K562 (cell line): ENCODE data around the gene SCARB2. TPM values are rescaled to one million over a fixed set of nuclear protein-coding genes. Genes with fewer than 3 reads are reported as not detected.

Experiments used
- CEBPB ChIP-seq: fragments of 450-650 bp; IDR thresholded peaks from 2 replicates; pipeline ENCODE4 v1.6.1; 2016; ENCODE audit warnings: missing genetic modification characterization, missing compliant biosample characterization
- L3MBTL2 ChIP-seq: fragments of 450-650 bp; IDR thresholded peaks from 2 replicates; pipeline ENCODE4 v1.6.1; 2016; ENCODE audit warnings: mild to moderate bottlenecking, moderate library complexity
- MCM5 ChIP-seq: fragments of 450-650 bp; IDR thresholded peaks from 2 replicates; pipeline ENCODE4 v1.6.1; 2016; ENCODE audit warnings: low read depth
- NBN ChIP-seq: fragments of 450-650 bp; IDR thresholded peaks from 2 replicates; pipeline ENCODE4 v1.6.1; 2016; ENCODE audit warnings: low read depth, mild to moderate bottlenecking
- NR2F6 ChIP-seq: fragments of 450-650 bp; formaldehyde crosslinking; IDR thresholded peaks from 2 replicates; pipeline ENCODE4 v1.4.0; 2020; ENCODE audit warnings: mild to moderate bottlenecking
- POLR2AphosphoS5 ChIP-seq: IDR thresholded peaks from 2 replicates; pipeline ENCODE4 v1.6.1; 2011; ENCODE audit warnings: mild to moderate bottlenecking, low read depth, low read length, moderate library complexity; ENCODE audit not compliant: control insufficient read depth, insufficient read depth
- RBM22 ChIP-seq: fragments of 200-400 bp; formaldehyde crosslinking; IDR thresholded peaks from 2 replicates; pipeline ENCODE4 v1.6.1; 2018; ENCODE audit warnings: low read length, low read depth; ENCODE audit not compliant: poor library complexity, severe bottlenecking
- TFAM ChIP-seq: fragments of 250-450 bp; sonication (Bioruptor Pico); conservative IDR thresholded peaks from 2 replicates; pipeline ENCODE4 v1.5.0; 2021; ENCODE audit warnings: mild to moderate bottlenecking, moderate library complexity
- polyA plus RNA-seq, 8 experiments: library from polyadenylated mRNA; depleted of rRNA in 4 of 8; stranded (reverse) in 5 of 8; unstranded in 3 of 8; fragments of >200 nt; fragmentation: Nextera tagmentation in 2 of 8; fragmentation: Illumina TruSeq in 1 of 8; extraction: Ambion mirVana in 2 of 8; extraction: Trizol in 1 of 8; gene quantifications; 2 replicates each; pipeline versions ENCODE4 v1.2.1 to v1.2.3, GENCODE V29; 2011 to 2014; ENCODE audit warnings: inconsistent platforms in 1 of 8, missing spikeins in 1 of 8
- total RNA-seq, 7 experiments: library from RNA; depleted of rRNA in 6 of 7; stranded (reverse); fragments of >200 nt in 6 of 7; fragmentation: Illumina TruSeq in 2 of 7; extraction: Trizol in 2 of 7; gene quantifications; 2 replicates each; pipeline versions ENCODE4 v1.2.1 to v1.2.3, GENCODE V29; 2011 to 2021; ENCODE audit warnings: low replicate concordance in 1 of 7
- TF ChIP-seq, protein P1 (sequence below): sonication (generic); formaldehyde crosslinking; IDR thresholded peaks from 2 replicates; pipeline ENCODE4 v1.8.1; 2023; ENCODE audit warnings: mild to moderate bottlenecking, missing genetic modification reagents
- TF ChIP-seq, protein P2 (sequence below): IDR thresholded peaks from 2 replicates; pipeline ENCODE4 v1.6.1; 2012; ENCODE audit warnings: low read depth, low read length, improper control_type of control experiment, borderline replicate concordance
- TF ChIP-seq, protein P3 (sequence below): fragments of 250-450 bp; sonication (Bioruptor Pico); IDR thresholded peaks from 2 replicates; pipeline ENCODE4 v1.4.0; 2020
- TF ChIP-seq, protein P4 (sequence below): sonication (generic); formaldehyde crosslinking; IDR thresholded peaks from 2 replicates; pipeline ENCODE4 v1.8.0; 2022; ENCODE audit warnings: mild to moderate bottlenecking, missing genetic modification reagents, borderline replicate concordance
- TF ChIP-seq, protein P5 (sequence below): fragments of 450-650 bp; IDR thresholded peaks from 2 replicates; pipeline ENCODE4 v1.7.0; 2016; ENCODE audit warnings: borderline replicate concordance

SCARB2 gene
- total and polyA plus RNA-seq, 9 of the 15 experiments (the other 6 are each of a cell fraction or from before 2014, with no cell fraction given), result 6.1 to 25.8 (median 17.8) TPM

DNA sequence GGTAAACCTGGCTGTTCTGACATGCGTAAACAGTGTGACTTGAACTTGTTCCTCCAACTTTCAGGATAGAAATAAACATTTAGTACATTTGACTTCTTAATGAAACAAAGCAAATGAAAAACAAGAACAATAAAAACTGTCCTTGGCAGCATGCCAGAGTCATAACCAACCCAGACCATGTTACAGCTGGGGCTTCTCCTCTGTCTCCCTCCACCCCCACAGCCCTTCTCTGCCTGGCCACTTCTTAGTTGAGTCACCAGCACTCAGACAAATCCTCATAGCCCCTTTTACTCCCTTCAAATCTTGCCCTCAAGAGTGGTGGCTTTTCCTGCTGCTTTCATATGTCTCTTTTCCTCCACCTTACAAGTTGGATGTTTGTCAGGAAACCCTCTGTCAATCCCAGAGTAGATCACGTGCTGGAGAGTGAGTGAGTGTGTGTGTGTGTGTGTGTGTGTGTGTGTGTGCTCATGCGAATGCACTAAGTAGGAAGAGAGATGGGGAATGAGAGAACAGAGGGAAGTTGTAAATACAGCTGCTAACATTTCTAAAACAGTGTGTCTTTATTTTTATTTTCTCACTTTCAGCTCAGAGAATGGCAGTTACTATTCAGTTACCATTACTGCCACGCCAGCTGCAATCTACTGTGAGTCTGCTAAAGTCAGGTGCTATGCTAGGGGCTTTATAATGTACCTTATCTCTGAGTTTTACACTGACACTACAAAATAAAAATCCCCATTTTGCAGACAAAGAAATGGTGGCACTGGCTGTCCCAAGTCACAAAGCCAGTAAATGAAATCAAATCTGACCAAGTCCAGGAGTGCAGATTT is 15.0 kb downstream of the SCARB2 start (continued):
- TF ChIP-seq, protein P1, sequence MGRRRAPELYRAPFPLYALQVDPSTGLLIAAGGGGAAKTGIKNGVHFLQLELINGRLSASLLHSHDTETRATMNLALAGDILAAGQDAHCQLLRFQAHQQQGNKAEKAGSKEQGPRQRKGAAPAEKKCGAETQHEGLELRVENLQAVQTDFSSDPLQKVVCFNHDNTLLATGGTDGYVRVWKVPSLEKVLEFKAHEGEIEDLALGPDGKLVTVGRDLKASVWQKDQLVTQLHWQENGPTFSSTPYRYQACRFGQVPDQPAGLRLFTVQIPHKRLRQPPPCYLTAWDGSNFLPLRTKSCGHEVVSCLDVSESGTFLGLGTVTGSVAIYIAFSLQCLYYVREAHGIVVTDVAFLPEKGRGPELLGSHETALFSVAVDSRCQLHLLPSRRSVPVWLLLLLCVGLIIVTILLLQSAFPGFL (CRISPR knock-in tag), result no peak
- TF ChIP-seq, protein P2, sequence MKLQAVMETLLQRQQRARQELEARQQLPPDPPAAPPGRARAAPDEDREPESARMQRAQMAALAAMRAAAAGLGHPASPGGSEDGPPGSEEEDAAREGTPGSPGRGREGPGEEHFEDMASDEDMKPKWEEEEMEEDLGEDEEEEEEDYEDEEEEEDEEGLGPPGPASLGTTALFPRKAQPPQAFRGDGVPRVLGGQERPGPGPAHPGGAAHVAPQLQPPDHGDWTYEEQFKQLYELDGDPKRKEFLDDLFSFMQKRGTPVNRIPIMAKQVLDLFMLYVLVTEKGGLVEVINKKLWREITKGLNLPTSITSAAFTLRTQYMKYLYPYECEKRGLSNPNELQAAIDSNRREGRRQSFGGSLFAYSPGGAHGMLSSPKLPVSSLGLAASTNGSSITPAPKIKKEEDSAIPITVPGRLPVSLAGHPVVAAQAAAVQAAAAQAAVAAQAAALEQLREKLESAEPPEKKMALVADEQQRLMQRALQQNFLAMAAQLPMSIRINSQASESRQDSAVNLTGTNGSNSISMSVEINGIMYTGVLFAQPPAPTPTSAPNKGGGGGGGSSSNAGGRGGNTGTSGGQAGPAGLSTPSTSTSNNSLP, result no peak
- TF ChIP-seq, protein P3, sequence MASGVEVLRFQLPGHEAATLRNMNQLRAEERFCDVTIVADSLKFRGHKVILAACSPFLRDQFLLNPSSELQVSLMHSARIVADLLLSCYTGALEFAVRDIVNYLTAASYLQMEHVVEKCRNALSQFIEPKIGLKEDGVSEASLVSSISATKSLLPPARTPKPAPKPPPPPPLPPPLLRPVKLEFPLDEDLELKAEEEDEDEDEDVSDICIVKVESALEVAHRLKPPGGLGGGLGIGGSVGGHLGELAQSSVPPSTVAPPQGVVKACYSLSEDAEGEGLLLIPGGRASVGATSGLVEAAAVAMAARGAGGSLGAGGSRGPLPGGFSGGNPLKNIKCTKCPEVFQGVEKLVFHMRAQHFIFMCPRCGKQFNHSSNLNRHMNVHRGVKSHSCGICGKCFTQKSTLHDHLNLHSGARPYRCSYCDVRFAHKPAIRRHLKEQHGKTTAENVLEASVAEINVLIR (CRISPR knock-in tag), result no peak
- TF ChIP-seq NR2F6 (CRISPR knock-in tag) (no peak), TFAM (CRISPR knock-in tag) (no peak), POLR2AphosphoS5 (no peak), CEBPB (no peak), RBM22 (no peak), L3MBTL2 (no peak), MCM5 (no peak), NBN (peak; percentile 76; the same call in 1 of the 2 replicates)
- TF ChIP-seq, protein P4, sequence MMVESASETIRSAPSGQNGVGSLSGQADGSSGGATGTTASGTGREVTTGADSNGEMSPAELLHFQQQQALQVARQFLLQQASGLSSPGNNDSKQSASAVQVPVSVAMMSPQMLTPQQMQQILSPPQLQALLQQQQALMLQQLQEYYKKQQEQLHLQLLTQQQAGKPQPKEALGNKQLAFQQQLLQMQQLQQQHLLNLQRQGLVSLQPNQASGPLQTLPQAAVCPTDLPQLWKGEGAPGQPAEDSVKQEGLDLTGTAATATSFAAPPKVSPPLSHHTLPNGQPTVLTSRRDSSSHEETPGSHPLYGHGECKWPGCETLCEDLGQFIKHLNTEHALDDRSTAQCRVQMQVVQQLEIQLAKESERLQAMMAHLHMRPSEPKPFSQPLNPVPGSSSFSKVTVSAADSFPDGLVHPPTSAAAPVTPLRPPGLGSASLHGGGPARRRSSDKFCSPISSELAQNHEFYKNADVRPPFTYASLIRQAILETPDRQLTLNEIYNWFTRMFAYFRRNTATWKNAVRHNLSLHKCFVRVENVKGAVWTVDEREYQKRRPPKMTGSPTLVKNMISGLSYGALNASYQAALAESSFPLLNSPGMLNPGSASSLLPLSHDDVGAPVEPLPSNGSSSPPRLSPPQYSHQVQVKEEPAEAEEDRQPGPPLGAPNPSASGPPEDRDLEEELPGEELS (CRISPR knock-in tag), result no peak
- TF ChIP-seq, protein P5, sequence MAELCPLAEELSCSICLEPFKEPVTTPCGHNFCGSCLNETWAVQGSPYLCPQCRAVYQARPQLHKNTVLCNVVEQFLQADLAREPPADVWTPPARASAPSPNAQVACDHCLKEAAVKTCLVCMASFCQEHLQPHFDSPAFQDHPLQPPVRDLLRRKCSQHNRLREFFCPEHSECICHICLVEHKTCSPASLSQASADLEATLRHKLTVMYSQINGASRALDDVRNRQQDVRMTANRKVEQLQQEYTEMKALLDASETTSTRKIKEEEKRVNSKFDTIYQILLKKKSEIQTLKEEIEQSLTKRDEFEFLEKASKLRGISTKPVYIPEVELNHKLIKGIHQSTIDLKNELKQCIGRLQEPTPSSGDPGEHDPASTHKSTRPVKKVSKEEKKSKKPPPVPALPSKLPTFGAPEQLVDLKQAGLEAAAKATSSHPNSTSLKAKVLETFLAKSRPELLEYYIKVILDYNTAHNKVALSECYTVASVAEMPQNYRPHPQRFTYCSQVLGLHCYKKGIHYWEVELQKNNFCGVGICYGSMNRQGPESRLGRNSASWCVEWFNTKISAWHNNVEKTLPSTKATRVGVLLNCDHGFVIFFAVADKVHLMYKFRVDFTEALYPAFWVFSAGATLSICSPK, result no peak
- TF ChIP-seq, all 486 proteins: peak for 70
